SK-N-SH (cell line): ENCODE data around the gene SORD. TPM values are rescaled to one million over a fixed set of nuclear protein-coding genes. Genes with fewer than 3 reads are reported as not detected.

ENCODE experiments used
- CTCF ChIA-PET: fragments of 300-600, 350-600 bp; formaldehyde crosslinking; extraction: SDS; loops from one replicate; lab custom pipeline; 2021; lab: Yijun Ruan, JAX
- POLR2A ChIA-PET: fragments of 350-600 bp; sonication (Branson Sonifier 250); formaldehyde crosslinking; extraction: SDS; loops from one replicate; lab custom pipeline; 2020; ENCODE audit warnings: antibody characterized with exemption, inconsistent platforms; lab: Yijun Ruan, JAX
- DNase-seq: peaks from one replicate; pipeline ENCODE4 v3.0.0; 2012
- H2AFZ ChIP-seq: fragments of 200-600 bp; sonication (generic); 2 replicates; pipeline ENCODE4 v1.8.1; 2016; ENCODE audit warnings: antibody characterized with exemption, mild to moderate bottlenecking, low read depth
- H3F3A ChIP-seq: fragments of 200-600 bp; sonication (generic); replicated peaks from 2 replicates; pipeline ENCODE3; 2016; ENCODE audit warnings: antibody characterized with exemption, mild to moderate bottlenecking; ENCODE audit not compliant: insufficient read depth
- H3K27ac ChIP-seq, 2 experiments: fragments of 200-500 bp in 1 of 2; fragments of 200-600 bp in 1 of 2; sonication (Bioruptor generic) in 1 of 2; sonication (generic), shearing (Covaris generic) in 1 of 2; 2 replicates each; pipeline versions ENCODE4 v1.5.1 to v1.6.1; 2014 to 2016; ENCODE audit warnings: low read depth in 2 of 2, inconsistent platforms in 1 of 2, low read length in 1 of 2, mild to moderate bottlenecking in 1 of 2, mixed read lengths in 1 of 2
- H3K27me3 ChIP-seq: fragments of 200-600 bp; sonication (generic), shearing (Covaris generic); 2 replicates; pipeline ENCODE4 v1.6.1; 2016; ENCODE audit warnings: mixed run types; ENCODE audit not compliant: insufficient read depth
- H3K36me3 ChIP-seq, 2 experiments: fragments of 200-500 bp in 1 of 2; fragments of 200-600 bp in 1 of 2; sonication (Bioruptor generic) in 1 of 2; sonication (generic) in 1 of 2; replicated peaks in 1 of 2; 2 replicates each; pipeline versions ENCODE3 to v1.5.1; 2014 to 2016; ENCODE audit warnings: low read length in 1 of 2, mild to moderate bottlenecking in 1 of 2; ENCODE audit not compliant: insufficient read depth in 2 of 2, control insufficient read depth in 1 of 2
- H3K4me1 ChIP-seq, 2 experiments: fragments of 200-500 bp in 1 of 2; fragments of 200-600 bp in 1 of 2; sonication (Bioruptor generic) in 1 of 2; sonication (generic), shearing (Covaris generic) in 1 of 2; 2 replicates each; pipeline versions ENCODE4 v1.5.1 to v1.6.1; 2014 to 2016; ENCODE audit warnings: low read depth in 1 of 2, low read length in 1 of 2, mixed run types in 1 of 2; ENCODE audit not compliant: insufficient read depth in 2 of 2, control insufficient read depth in 1 of 2
- H3K4me2 ChIP-seq: fragments of 200-600 bp; sonication (generic), shearing (Covaris generic); 2 replicates; pipeline ENCODE4 v1.6.1; 2017; ENCODE audit warnings: mixed run types
- H3K4me3 ChIP-seq, 2 experiments: fragments of 200-500 bp in 1 of 2; fragments of 200-600 bp in 1 of 2; sonication (Bioruptor generic) in 1 of 2; sonication (generic), shearing (Covaris generic) in 1 of 2; 2 replicates each; pipeline versions ENCODE4 v1.5.1 to v1.8.1; 2014 to 2016; ENCODE audit warnings: low read depth in 2 of 2, inconsistent platforms in 1 of 2, low read length in 1 of 2, mild to moderate bottlenecking in 1 of 2, mixed read lengths in 1 of 2, moderate library complexity in 1 of 2
- H3K79me2 ChIP-seq: fragments of 200-600 bp; sonication (generic); 2 replicates; pipeline ENCODE4 v1.8.1; 2017; ENCODE audit warnings: mild to moderate bottlenecking; ENCODE audit not compliant: insufficient read depth
- H3K9ac ChIP-seq: fragments of 200-600 bp; sonication (generic); 2 replicates; pipeline ENCODE4 v1.6.1; 2017; ENCODE audit warnings: mixed run types
- H3K9me2 ChIP-seq: fragments of 200-600 bp; sonication (generic); 2 replicates; pipeline ENCODE4 v1.6.1; 2017; ENCODE audit warnings: mixed run types
- H3K9me3 ChIP-seq: fragments of 200-600 bp; sonication (generic); 2 replicates; pipeline ENCODE4 v1.6.1; 2017; ENCODE audit warnings: mixed run types, mild to moderate bottlenecking, moderate library complexity
- H4K20me1 ChIP-seq: fragments of 200-600 bp; sonication (generic); 2 replicates; pipeline ENCODE4 v1.6.1; 2017; ENCODE audit warnings: mild to moderate bottlenecking, mixed run types; ENCODE audit not compliant: insufficient read depth
- CTCF ChIP-seq: fragments of 200-600 bp; sonication (generic); IDR thresholded peaks from 2 replicates; pipeline ENCODE4 v1.6.1; 2017; ENCODE audit warnings: antibody characterized with exemption, mild to moderate bottlenecking, moderate library complexity
- ELF1 ChIP-seq: IDR thresholded peaks from 2 replicates; pipeline ENCODE4 v1.4.0; 2012
- EP300 ChIP-seq, 2 experiments: IDR thresholded peaks; 2 replicates each; pipeline versions ENCODE4 v1.4.0 to v1.6.1; 2012; ENCODE audit warnings: borderline replicate concordance in 1 of 2, low read depth in 1 of 2, low read length in 1 of 2
- EZH2phosphoT487 ChIP-seq: fragments of 200-600 bp; sonication (generic); IDR thresholded peaks from 2 replicates; pipeline ENCODE4 v1.6.1; 2017; ENCODE audit warnings: low read depth, mixed run types, mild to moderate bottlenecking, antibody characterized with exemption, moderate library complexity, borderline replicate concordance
- FOSL2 ChIP-seq: IDR thresholded peaks from 2 replicates; pipeline ENCODE4 v1.4.0; 2012; ENCODE audit warnings: low read depth, mild to moderate bottlenecking, moderate library complexity, borderline replicate concordance
- FOXJ3 ChIP-seq: sonication (generic); formaldehyde crosslinking; IDR thresholded peaks from 2 replicates; pipeline ENCODE4 v1.5.1; 2020; ENCODE audit warnings: mild to moderate bottlenecking, missing genetic modification reagents
- FOXM1 ChIP-seq: IDR thresholded peaks from 2 replicates; pipeline ENCODE4 v1.4.0; 2012; ENCODE audit warnings: low read depth, mild to moderate bottlenecking
- GABPA ChIP-seq: IDR thresholded peaks from 2 replicates; pipeline ENCODE4 v1.4.0; 2012; ENCODE audit warnings: low read depth, mild to moderate bottlenecking
- MXI1 ChIP-seq: IDR thresholded peaks from 2 replicates; pipeline ENCODE4 v1.6.1; 2012; ENCODE audit warnings: mild to moderate bottlenecking, low read depth, low read length, improper control_type of control experiment
- NRF1 ChIP-seq: IDR thresholded peaks from 2 replicates; pipeline ENCODE4 v1.6.1; 2012; ENCODE audit warnings: low read depth, mild to moderate bottlenecking, low read length
- RAD21 ChIP-seq: IDR thresholded peaks from 2 replicates; pipeline ENCODE4 v1.6.1; 2012; ENCODE audit warnings: mild to moderate bottlenecking, low read length
- RCOR1 ChIP-seq: fragments of 150-350 bp; IDR thresholded peaks from 2 replicates; pipeline ENCODE4 v1.6.1; 2017; ENCODE audit warnings: antibody characterized with exemption, low read length
- RXRA ChIP-seq: IDR thresholded peaks from 2 replicates; pipeline ENCODE4 v1.4.0; 2012; ENCODE audit warnings: low read depth, mild to moderate bottlenecking, borderline replicate concordance
- SMC3 ChIP-seq: IDR thresholded peaks from 2 replicates; pipeline ENCODE4 v1.6.1; 2012; ENCODE audit warnings: low read depth, low read length, improper control_type of control experiment
- TAF1 ChIP-seq: IDR thresholded peaks from 2 replicates; pipeline ENCODE4 v1.6.1; 2012; ENCODE audit warnings: low read depth, mild to moderate bottlenecking, low read length, moderate library complexity, borderline replicate concordance
- TCF12 ChIP-seq: IDR thresholded peaks from 2 replicates; pipeline ENCODE4 v1.4.0; 2012
- WGBS: methylation state at CpG from one replicate; pipeline ENCODE4 v1.1.6; 2017; ENCODE audit warnings: low lambda C conversion rate; 5-methylcytosine and 5-hydroxymethylcytosine counted together
- polyA plus RNA-seq, 3 experiments: library from polyadenylated mRNA; depleted of rRNA; stranded (reverse); fragments of >200 nt; gene quantifications; 2 replicates each; pipeline ENCODE4 v1.2.3, GENCODE V29; 2012
- TF ChIP-seq, protein P1 (sequence below): fragments of 150-350 bp; IDR thresholded peaks from 2 replicates; pipeline ENCODE4 v1.6.1; 2016; ENCODE audit warnings: mild to moderate bottlenecking, low read depth, low read length
- TF ChIP-seq, protein P2 (sequence below): IDR thresholded peaks from 2 replicates; pipeline ENCODE4 v1.4.0; 2012; ENCODE audit warnings: low read depth, borderline replicate concordance

Gene SORD
- polyA plus RNA-seq, 1 of the 3 experiments (the other 2 are of a cell fraction) = 35.1 TPM

- Histone ChIP-seq H3K4me2 (peak overlapping the region; percentile 65; the same call in 1 of the 2 replicates), H3K4me3 (no peak overlapping the region), H3K9ac (no peak overlapping the region), H3K4me1 (peaks cover 0 to 28% of the 10 kb centered on the region in 2 experiments; a peak in 1 of 4 replicates), H3K36me3 (no peaks in the 10 kb centered on the region), H3F3A (no peaks in the 10 kb centered on the region), H3K9me3 (no peaks in the 10 kb centered on the region), H4K20me1 (no peaks in the 10 kb centered on the region), H3K27ac (no peak overlapping the region), H3K79me2 (no peaks in the 10 kb centered on the region), H2AFZ (no peak overlapping the region), H3K27me3 (peaks cover 51% of the 10 kb centered on the region), H3K9me2 (no peaks in the 10 kb centered on the region)
- CTCF ChIA-PET = interaction anchor here (0.6 to 2.3 kb wide), 9 partner anchors 9 to 344 kb away, joined by 3 to 7 read pairs (median 3); no protein-coding TSS in a partner anchor
- POLR2A ChIA-PET = no interaction called here
- TF ChIP-seq SMC3 (no peak), GABPA (no peak), RXRA (no peak), TCF12 (no peak), TAF1 (no peak), EP300 (IDR thresholded peaks at IDR 0.05; ENCODE audit: borderline replicate concordance in 1 of 2, low read depth in 1 of 2, low read length in 1 of 2) (no peak)
- TF ChIP-seq, protein P1, sequence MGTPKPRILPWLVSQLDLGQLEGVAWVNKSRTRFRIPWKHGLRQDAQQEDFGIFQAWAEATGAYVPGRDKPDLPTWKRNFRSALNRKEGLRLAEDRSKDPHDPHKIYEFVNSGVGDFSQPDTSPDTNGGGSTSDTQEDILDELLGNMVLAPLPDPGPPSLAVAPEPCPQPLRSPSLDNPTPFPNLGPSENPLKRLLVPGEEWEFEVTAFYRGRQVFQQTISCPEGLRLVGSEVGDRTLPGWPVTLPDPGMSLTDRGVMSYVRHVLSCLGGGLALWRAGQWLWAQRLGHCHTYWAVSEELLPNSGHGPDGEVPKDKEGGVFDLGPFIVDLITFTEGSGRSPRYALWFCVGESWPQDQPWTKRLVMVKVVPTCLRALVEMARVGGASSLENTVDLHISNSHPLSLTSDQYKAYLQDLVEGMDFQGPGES = no peak
- WGBS = 41% methylated on average over 2 of the region's 2 CpGs
- no peak for DNase-seq
These were observed 91.7 kb downstream of the SORD start for GRCh38 chr15:45114751-45115085.

DNA sequence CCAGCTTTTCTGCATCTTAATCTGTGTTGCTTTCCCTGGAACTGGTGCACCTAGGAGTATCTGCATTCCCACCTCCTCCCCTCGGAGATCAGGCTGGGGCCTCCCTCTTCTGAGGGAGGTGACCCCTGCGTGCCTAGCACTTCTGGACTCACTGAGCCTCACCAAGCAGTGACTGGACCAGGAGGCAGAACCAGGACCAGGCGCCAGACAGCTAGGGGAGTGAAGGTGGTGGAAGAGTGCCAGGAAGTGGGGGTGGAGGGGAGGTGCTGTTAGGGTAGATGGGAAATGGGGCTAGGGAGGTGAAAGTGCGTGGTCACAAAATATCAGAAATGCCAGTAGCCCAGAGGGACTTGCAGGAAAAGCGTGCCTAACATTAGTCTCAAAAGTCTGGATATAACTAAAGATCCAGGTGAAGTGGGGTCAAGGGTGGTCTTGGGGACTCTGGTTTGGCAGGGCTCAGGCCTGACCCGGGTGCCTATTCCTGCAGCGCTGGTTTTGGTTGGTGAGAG lies 92.4 kb downstream of the SORD start:
- Histone ChIP-seq H3K4me1 (peaks cover 0 to 28% of the 10 kb centered on the region in 2 experiments; a peak in 1 of 4 replicates), H3K79me2 (no peaks in the 10 kb centered on the region), H3K4me3 (no peak overlapping the region), H4K20me1 (no peaks in the 10 kb centered on the region), H3K9me3 (no peaks in the 10 kb centered on the region), H3K27me3 (peaks cover 44% of the 10 kb centered on the region), H3F3A (no peaks in the 10 kb centered on the region), H3K9ac (no peak overlapping the region), H3K4me2 (no peak overlapping the region), H3K36me3 (no peaks in the 10 kb centered on the region), H3K9me2 (no peaks in the 10 kb centered on the region), H3K27ac (no peak overlapping the region), H2AFZ (no peak overlapping the region)
- no peak for DNase-seq
- ChIA-PET CTCF (interaction anchor here (0.7 to 1.9 kb wide), 7 partner anchors 12 to 343 kb away, joined by 3 to 7 read pairs (median 3); no protein-coding TSS in a partner anchor), POLR2A (no interaction called here)
- 58% methylated on average over 7 of the region's 7 CpGs for WGBS
- TF ChIP-seq RCOR1 (no peak), MXI1 (no peak), FOXM1 (no peak), SMC3 (no peak)

GRCh38 chr15:45116006-45116481 lies 93.0 kb downstream of the SORD start:
- WGBS = 72% methylated on average over 19 of the region's 19 CpGs
- ChIA-PET CTCF (interaction anchor here (0.7 to 1.5 kb wide), 3 partner anchors 13 to 147 kb away, joined by 3 to 4 read pairs (median 3); no protein-coding TSS in a partner anchor), POLR2A (no interaction called here)
- Histone ChIP-seq H3K4me3 (no peak overlapping the region), H3K36me3 (no peaks in the 10 kb centered on the region), H3F3A (no peaks in the 10 kb centered on the region), H3K27ac (no peak overlapping the region), H3K9me2 (no peaks in the 10 kb centered on the region), H3K9me3 (no peaks in the 10 kb centered on the region), H3K27me3 (peaks cover 41% of the 10 kb centered on the region), H3K4me1 (peaks cover 0 to 28% of the 10 kb centered on the region in 2 experiments; a peak in 1 of 4 replicates), H3K9ac (no peak overlapping the region), H3K4me2 (no peak overlapping the region), H2AFZ (no peak overlapping the region), H4K20me1 (no peaks in the 10 kb centered on the region), H3K79me2 (no peaks in the 10 kb centered on the region)
- DNase-seq = no peak
- TF ChIP-seq NRF1 (no peak), CTCF (no peak), EZH2phosphoT487 (no peak), ELF1 (no peak), RAD21 (no peak), FOSL2 (no peak), FOXJ3 (CRISPR knock-in tag) (no peak), FOXM1 (no peak)
- TF ChIP-seq, protein P2, sequence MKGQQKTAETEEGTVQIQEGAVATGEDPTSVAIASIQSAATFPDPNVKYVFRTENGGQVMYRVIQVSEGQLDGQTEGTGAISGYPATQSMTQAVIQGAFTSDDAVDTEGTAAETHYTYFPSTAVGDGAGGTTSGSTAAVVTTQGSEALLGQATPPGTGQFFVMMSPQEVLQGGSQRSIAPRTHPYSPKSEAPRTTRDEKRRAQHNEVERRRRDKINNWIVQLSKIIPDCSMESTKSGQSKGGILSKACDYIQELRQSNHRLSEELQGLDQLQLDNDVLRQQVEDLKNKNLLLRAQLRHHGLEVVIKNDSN = no peak
- TF ChIP-seq, protein P1 = no peak
